Kidney (tissue), 14 donors: ENCODE measurements around the gene CAPRIN1. TPM values are rescaled to one million over a fixed set of nuclear protein-coding genes. Genes with fewer than 3 reads are reported as not detected.

Source experiments
- DNase-seq, 5 donors: peaks; one replicate each; pipeline ENCODE4 v3.0.0-alpha.2; 2013 to 2020
- FAIRE-seq: peaks from 2 replicates; lab custom pipeline; 2012; peaks lifted over from hg19 to GRCh38; lab: Jason Lieb, UNC
- H3K27ac ChIP-seq, 2 donors: one replicate each; pipeline ENCODE4 v1.7.0; 2013; ENCODE audit warnings: low read depth in 2 of 2, low read length in 2 of 2, inconsistent platforms in 1 of 2
- H3K27me3 ChIP-seq: one replicate; pipeline ENCODE4 v1.7.1; 2013; ENCODE audit warnings: low read length, inconsistent platforms; ENCODE audit not compliant: control insufficient read depth, insufficient read depth
- H3K36me3 ChIP-seq, 3 donors: one replicate each; pipeline versions ENCODE4 v1.7.0 to v1.7.1; 2013; ENCODE audit warnings: low read length in 3 of 3, control low read depth in 1 of 3, inconsistent platforms in 1 of 3; ENCODE audit not compliant: insufficient read depth in 3 of 3, control insufficient read depth in 2 of 3
- H3K4me1 ChIP-seq, 3 donors: one replicate each; pipeline versions ENCODE4 v1.7.0 to v1.7.1; 2013; ENCODE audit warnings: low read length in 3 of 3, inconsistent platforms in 1 of 3, low read depth in 1 of 3; ENCODE audit not compliant: control insufficient read depth in 2 of 3, insufficient read depth in 2 of 3
- H3K4me3 ChIP-seq, 3 donors: one replicate each; pipeline versions ENCODE4 v1.7.0 to v1.8.1; 2013; ENCODE audit warnings: low read length in 3 of 3, control low read depth in 1 of 3, inconsistent platforms in 1 of 3
- H3K9ac ChIP-seq, 3 donors: one replicate each; pipeline versions ENCODE4 v1.7.0 to v1.7.1; 2013; ENCODE audit warnings: low read length in 3 of 3, control low read depth in 1 of 3, inconsistent platforms in 1 of 3
- H3K9me3 ChIP-seq, 3 donors: one replicate each; pipeline versions ENCODE4 v1.7.0 to v1.7.1; 2013; ENCODE audit warnings: low read length in 3 of 3, control low read depth in 1 of 3, inconsistent platforms in 1 of 3; ENCODE audit not compliant: control insufficient read depth in 2 of 3, insufficient read depth in 1 of 3
- intact Hi-C: fragments of 100-400 bp; cut with DNase I; formaldehyde crosslinking; loops from one replicate; pipeline ENCODE4 v1.11.1; 2022
- polyA plus RNA-seq: library from polyadenylated mRNA; stranded (reverse); fragments of 350-450 nt; fragmentation: Illumina TruSeq; extraction: RNeasy Lipid Tissue Mini Kit (QIAGEN cat#74804); gene quantifications from one replicate; pipeline ENCODE4 v1.2.3, GENCODE V29; 2014; ENCODE audit warnings: low read depth, low replicate concordance; ENCODE audit not compliant: insufficient read depth
- total RNA-seq: library from RNA; stranded (reverse); fragmentation: NEBNext Ultra II Directional; extraction: Animal tissue kit (Norgen Biotek cat#: 25700); gene quantifications from one replicate; pipeline ENCODE4 v1.2.1, GENCODE V29; 2021
- TF ChIP-seq, protein P1 (sequence below): IDR thresholded peaks from 3 replicates; pipeline ENCODE4 v1.5.1; 2012; ENCODE audit warnings: mild to moderate bottlenecking, moderate library complexity, borderline replicate concordance; ENCODE audit not compliant: insufficient read depth; ENCODE audit errors: extremely low read depth
- donor health status: control.
- donor health status: control.
- donor health status: control.
- donor health status: control.
- donor health status: control.
- donor health status: DM: yes; HTN: yes; CAD: no.
- donor health status: Normal renal cell carcinoma (clear cell type).

CAPRIN1 gene
- total and polyA plus RNA-seq, 2 donors from 2014 or later = 83.3 to 174 TPM

DNA sequence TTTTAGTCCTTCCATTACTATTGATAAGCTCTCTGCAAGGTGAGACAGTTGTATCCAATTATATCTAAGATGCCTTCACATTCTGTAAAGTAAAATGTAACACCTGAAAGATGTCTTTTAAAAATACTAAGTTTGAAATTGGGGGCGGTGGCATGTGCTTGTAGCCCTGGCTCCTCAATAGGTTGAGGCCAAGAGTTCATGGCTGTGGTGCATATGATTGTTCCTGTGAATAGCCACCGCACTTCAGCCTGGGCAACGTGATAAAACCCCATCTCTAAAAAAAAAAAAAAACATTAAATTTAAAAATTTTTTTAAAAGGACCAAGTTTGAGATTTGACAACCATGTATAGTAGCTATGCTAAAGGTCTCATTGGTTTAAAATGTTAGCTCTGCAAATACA, 20.5 kb downstream of the CAPRIN1 start:
- Histone ChIP-seq H3K4me3 (no peak overlapping the region), H3K4me1 (no peaks in the 10 kb centered on the region), H3K9me3 (no peaks in the 10 kb centered on the region), H3K27ac (no peak overlapping the region), H3K36me3 (peaks cover 5 to 22% (median 13%) of the 10 kb centered on the region in 3 donors), H3K27me3 (no peaks in the 10 kb centered on the region), H3K9ac (no peak overlapping the region)
- intact Hi-C loops = no loop called here
- TF ChIP-seq, protein P1, sequence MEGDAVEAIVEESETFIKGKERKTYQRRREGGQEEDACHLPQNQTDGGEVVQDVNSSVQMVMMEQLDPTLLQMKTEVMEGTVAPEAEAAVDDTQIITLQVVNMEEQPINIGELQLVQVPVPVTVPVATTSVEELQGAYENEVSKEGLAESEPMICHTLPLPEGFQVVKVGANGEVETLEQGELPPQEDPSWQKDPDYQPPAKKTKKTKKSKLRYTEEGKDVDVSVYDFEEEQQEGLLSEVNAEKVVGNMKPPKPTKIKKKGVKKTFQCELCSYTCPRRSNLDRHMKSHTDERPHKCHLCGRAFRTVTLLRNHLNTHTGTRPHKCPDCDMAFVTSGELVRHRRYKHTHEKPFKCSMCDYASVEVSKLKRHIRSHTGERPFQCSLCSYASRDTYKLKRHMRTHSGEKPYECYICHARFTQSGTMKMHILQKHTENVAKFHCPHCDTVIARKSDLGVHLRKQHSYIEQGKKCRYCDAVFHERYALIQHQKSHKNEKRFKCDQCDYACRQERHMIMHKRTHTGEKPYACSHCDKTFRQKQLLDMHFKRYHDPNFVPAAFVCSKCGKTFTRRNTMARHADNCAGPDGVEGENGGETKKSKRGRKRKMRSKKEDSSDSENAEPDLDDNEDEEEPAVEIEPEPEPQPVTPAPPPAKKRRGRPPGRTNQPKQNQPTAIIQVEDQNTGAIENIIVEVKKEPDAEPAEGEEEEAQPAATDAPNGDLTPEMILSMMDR = no peak
- DNase-seq = no peak
- no peak for FAIRE-seq

DNA sequence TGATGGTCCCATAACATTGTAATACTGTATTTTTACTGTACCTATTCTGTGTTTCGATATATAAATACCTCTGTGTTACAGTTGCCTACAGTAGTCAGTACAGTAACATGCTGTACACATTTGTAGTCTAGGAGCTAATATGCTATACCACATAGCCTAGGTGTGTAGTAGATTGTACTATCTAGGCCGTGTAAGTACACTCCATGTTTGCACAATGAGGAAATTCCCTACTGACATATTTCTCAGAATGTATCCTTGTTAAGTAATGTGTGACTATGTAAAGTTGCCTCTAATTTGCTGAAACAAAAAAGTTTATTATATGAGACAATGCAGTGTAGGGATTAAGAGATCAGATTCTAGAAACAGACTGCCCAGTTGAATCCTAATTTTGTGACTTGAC, 21.3 kb downstream of the CAPRIN1 start:
- H3K27me3 ChIP-seq = no peaks in the 10 kb centered on the region
- intact Hi-C loops = no loop called here
- FAIRE-seq (no peak), DNase-seq (no peak)
- TF ChIP-seq, protein P1 = no peak
- H3K9ac ChIP-seq = no peak overlapping the region
- H3K36me3 ChIP-seq = peaks cover 7 to 30% (median 13%) of the 10 kb centered on the region in 3 donors
- no peaks in the 10 kb centered on the region for H3K4me1 ChIP-seq
- H3K27ac ChIP-seq = no peak overlapping the region
- H3K9me3 ChIP-seq = no peaks in the 10 kb centered on the region
- H3K4me3 ChIP-seq = no peak overlapping the region

DNA sequence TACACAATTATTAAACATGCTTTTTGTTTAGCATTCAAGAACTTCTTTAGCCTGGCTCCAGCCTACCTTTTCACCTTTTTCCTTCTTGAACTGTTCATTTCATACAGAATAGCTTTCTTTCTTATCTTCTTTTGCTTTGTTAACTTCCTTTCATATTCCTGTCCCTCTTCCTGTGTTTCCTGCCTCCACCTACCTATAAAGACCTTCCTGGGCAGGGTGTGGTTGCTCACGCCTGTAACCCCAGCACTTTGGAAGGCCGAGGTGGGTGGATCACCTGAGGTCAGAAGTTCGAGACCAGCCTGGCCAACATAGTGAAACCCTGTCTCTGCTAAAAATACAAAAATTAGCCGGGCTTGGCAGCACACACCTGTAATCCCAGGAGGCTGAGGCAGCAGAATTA, 22.9 kb downstream of the CAPRIN1 start:
- H3K27me3 ChIP-seq = no peaks in the 10 kb centered on the region
- no peaks in the 10 kb centered on the region for H3K4me1 ChIP-seq
- H3K9ac ChIP-seq = no peak overlapping the region
- FAIRE-seq (no peak), DNase-seq (no peak)
- H3K36me3 ChIP-seq = peaks cover 7 to 38% (median 16%) of the 10 kb centered on the region in 3 donors
- H3K4me3 ChIP-seq = no peak overlapping the region
- intact Hi-C loops = no loop called here
- no peaks in the 10 kb centered on the region for H3K9me3 ChIP-seq
- no peak overlapping the region for H3K27ac ChIP-seq
- TF ChIP-seq, protein P1 = no peak
